OCI-LY7 (cell line): Measurements from ENCODE around the gene C1orf87.

Experiments used
- EZH2phosphoT487 ChIP-seq: fragments of 200-600 bp; sonication (generic); IDR thresholded peaks from 2 replicates; pipeline ENCODE4 v1.6.1; 2018; ENCODE audit warnings: low read depth, borderline replicate concordance, mild to moderate bottlenecking, mixed run types, antibody characterized with exemption, low read length, moderate library complexity, mixed read lengths
- TF ChIP-seq, protein P1 (sequence below): fragments of 200-600 bp; sonication (generic); conservative IDR thresholded peaks from 2 replicates; pipeline ENCODE4 v1.5.1; 2014; ENCODE audit warnings: mild to moderate bottlenecking, antibody characterized with exemption, low read length, moderate library complexity, mixed read lengths

DNA sequence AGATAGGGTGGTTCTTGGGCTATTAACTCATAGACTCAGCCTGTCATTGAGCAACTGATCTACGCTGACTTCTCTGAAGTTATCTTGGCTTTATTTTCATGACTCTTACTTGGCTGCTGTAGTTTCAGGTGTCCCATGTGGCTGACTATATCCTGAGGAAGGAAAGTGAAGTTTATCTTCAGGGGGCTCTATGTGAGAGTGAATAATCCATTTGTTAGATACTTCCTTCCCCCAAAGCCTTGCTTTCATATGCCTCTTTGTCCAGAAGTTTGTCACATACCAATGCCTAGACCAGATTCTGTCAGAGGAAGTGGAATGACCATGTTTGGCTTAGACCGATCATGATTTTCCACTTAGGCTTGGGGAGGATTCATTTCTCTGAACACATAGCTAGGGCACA lies 27.9 kb upstream of the C1orf87 start:
- TF ChIP-seq, protein P1, sequence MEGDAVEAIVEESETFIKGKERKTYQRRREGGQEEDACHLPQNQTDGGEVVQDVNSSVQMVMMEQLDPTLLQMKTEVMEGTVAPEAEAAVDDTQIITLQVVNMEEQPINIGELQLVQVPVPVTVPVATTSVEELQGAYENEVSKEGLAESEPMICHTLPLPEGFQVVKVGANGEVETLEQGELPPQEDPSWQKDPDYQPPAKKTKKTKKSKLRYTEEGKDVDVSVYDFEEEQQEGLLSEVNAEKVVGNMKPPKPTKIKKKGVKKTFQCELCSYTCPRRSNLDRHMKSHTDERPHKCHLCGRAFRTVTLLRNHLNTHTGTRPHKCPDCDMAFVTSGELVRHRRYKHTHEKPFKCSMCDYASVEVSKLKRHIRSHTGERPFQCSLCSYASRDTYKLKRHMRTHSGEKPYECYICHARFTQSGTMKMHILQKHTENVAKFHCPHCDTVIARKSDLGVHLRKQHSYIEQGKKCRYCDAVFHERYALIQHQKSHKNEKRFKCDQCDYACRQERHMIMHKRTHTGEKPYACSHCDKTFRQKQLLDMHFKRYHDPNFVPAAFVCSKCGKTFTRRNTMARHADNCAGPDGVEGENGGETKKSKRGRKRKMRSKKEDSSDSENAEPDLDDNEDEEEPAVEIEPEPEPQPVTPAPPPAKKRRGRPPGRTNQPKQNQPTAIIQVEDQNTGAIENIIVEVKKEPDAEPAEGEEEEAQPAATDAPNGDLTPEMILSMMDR, result no peak
- TF ChIP-seq EZH2phosphoT487, result no peak
